Endothelial cell (in vitro differentiated cells): ENCODE data around the gene SLC8A1. TPM values are rescaled to one million over a fixed set of nuclear protein-coding genes. Genes with fewer than 3 reads are reported as not detected.

Experiments
- DNase-seq: peaks from one replicate; pipeline ENCODE4 v3.0.0; 2021; ENCODE audit warnings: low spot score
- H3K27ac Mint-ChIP-seq: one replicate; pipeline ENCODE4 v1.8.0; 2021; ENCODE audit warnings: mixed read lengths, inconsistent platforms; ENCODE audit not compliant: unreplicated experiment
- H3K27me3 Mint-ChIP-seq: one replicate; pipeline ENCODE4 v1.8.0; 2021; ENCODE audit warnings: mild to moderate bottlenecking, moderate library complexity, mixed read lengths, inconsistent platforms; ENCODE audit not compliant: unreplicated experiment
- H3K36me3 Mint-ChIP-seq: one replicate; pipeline ENCODE4 v1.8.0; 2021; ENCODE audit warnings: mild to moderate bottlenecking, low read depth, mixed read lengths, inconsistent platforms; ENCODE audit not compliant: unreplicated experiment
- H3K4me1 Mint-ChIP-seq: one replicate; pipeline ENCODE4 v1.8.0; 2021; ENCODE audit warnings: mild to moderate bottlenecking, mixed read lengths, inconsistent platforms; ENCODE audit not compliant: unreplicated experiment
- H3K4me3 Mint-ChIP-seq: one replicate; pipeline ENCODE4 v1.8.0; 2021; ENCODE audit warnings: mild to moderate bottlenecking, mixed read lengths, inconsistent platforms; ENCODE audit not compliant: unreplicated experiment
- H3K9me3 Mint-ChIP-seq: one replicate; pipeline ENCODE4 v1.8.0; 2021; ENCODE audit warnings: mixed read lengths, inconsistent platforms; ENCODE audit not compliant: unreplicated experiment
- total RNA-seq: library from RNA; stranded (reverse); fragmentation: NEBNext Ultra II Directional; extraction: Animal tissue kit (Norgen Biotek cat#: 25700); gene quantifications from one replicate; pipeline ENCODE4 v1.2.1, GENCODE V29; 2021; ENCODE audit not compliant: unreplicated experiment
- TF ChIP-seq, protein P1 (sequence below): fragments of 200-600 bp; sonication (generic); IDR thresholded peaks from one replicate; pipeline ENCODE4 v1.5.0; 2021; ENCODE audit warnings: antibody characterized with exemption; ENCODE audit not compliant: unreplicated experiment

Gene SLC8A1
- total RNA-seq, 1 donor from 2014 or later: 0.80 TPM

DNA sequence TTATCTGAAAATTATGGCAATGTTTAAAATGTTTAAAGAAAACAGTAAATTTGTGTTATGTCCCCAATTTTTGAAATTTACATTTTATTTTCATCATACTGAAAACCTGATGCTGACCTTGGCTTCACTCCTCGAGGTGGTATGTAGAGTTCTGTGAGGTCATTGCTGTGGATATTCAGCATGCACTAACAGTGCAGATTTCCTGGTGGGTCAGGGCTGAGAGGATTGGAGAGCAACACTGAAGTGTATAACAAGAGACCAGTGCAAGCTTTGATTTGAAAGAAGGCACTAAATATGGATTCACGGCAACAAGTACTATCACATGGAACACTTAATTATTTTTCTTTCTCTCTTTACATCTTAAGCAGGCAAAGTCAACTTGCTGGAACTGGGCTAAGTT is 134.1 kb downstream of the SLC8A1 start:
- H3K4me1 Mint-ChIP-seq: no peaks in the 10 kb centered on the region
- TF ChIP-seq, protein P1, sequence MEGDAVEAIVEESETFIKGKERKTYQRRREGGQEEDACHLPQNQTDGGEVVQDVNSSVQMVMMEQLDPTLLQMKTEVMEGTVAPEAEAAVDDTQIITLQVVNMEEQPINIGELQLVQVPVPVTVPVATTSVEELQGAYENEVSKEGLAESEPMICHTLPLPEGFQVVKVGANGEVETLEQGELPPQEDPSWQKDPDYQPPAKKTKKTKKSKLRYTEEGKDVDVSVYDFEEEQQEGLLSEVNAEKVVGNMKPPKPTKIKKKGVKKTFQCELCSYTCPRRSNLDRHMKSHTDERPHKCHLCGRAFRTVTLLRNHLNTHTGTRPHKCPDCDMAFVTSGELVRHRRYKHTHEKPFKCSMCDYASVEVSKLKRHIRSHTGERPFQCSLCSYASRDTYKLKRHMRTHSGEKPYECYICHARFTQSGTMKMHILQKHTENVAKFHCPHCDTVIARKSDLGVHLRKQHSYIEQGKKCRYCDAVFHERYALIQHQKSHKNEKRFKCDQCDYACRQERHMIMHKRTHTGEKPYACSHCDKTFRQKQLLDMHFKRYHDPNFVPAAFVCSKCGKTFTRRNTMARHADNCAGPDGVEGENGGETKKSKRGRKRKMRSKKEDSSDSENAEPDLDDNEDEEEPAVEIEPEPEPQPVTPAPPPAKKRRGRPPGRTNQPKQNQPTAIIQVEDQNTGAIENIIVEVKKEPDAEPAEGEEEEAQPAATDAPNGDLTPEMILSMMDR: no peak
- H3K27ac Mint-ChIP-seq: no peak overlapping the region

DNA sequence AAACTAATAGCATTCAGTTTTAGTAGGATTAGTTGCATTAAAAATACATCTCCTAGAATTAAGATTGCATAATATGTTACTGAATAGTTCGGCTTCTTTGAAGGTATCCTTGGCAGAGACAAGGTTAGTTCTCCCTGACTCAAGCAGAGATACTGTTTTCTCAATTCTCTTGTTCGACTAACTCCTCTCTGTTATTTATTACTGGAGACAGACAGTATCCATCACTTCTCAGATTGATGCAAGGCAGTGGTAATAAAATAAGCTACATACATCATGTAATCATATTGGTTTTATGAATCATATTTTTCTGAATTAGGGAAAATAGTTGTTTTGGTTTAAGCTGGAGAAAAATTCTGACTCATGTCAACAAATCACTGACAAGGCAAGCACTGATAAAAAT is 134.8 kb downstream of the SLC8A1 start:
- Mint-ChIP-seq H3K36me3 (no peaks in the 10 kb centered on the region), H3K27ac (no peak overlapping the region), H3K27me3 (no peaks in the 10 kb centered on the region), H3K4me1 (no peaks in the 10 kb centered on the region), H3K4me3 (no peak overlapping the region), H3K9me3 (no peaks in the 10 kb centered on the region)
- TF ChIP-seq, protein P1: no peak
- no peak for DNase-seq

More for the DNA sequence above, 134.1 kb downstream of the SLC8A1 start:
- DNase-seq: no peak
- Mint-ChIP-seq H3K4me3 (no peak overlapping the region), H3K9me3 (no peaks in the 10 kb centered on the region), H3K36me3 (no peaks in the 10 kb centered on the region), H3K27me3 (no peaks in the 10 kb centered on the region)

DNA sequence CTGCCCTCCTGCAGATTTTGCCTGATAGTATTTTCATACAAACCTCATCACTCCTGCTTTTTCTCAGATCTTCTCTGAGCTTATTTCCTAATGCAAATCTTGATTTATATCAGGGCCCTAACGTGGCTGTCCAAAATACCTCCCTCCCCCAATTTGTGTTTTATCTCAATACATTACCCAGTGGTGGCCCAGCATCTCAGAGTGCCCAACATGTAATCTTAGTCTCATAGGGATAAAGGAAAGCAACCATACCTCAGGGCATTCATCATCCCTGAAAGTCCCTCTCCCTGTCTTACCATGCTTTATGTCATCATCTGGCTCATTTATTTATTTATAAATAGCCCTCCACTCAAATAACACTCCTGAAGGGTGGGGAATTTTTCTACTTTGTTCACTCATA is 135.3 kb downstream of the SLC8A1 start:
- Mint-ChIP-seq H3K9me3 (no peaks in the 10 kb centered on the region), H3K4me1 (no peaks in the 10 kb centered on the region), H3K36me3 (no peaks in the 10 kb centered on the region), H3K4me3 (no peak overlapping the region), H3K27ac (no peak overlapping the region), H3K27me3 (no peaks in the 10 kb centered on the region)
- no peak for DNase-seq
- TF ChIP-seq, protein P1: no peak

DNA sequence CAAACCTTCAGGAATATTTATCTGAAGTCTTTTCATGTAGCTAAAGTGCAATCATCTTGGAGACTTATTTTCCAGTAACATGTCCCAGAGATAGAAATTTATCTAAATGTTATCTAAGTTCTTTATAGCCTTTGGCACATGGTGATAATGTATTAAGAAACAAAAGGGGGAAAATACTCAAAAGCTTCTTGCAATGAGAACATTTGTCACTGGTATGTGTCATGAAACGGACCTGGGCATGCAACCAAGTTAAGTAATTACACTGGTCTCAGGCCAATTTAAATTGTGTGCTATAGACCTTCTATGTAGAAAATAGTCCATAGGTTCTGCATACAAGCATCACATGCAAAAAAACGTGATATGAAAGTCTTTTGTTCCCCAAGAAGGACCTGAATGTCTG is 136.2 kb downstream of the SLC8A1 start:
- Mint-ChIP-seq H3K27me3 (no peaks in the 10 kb centered on the region), H3K9me3 (no peaks in the 10 kb centered on the region), H3K4me3 (no peak overlapping the region), H3K27ac (no peak overlapping the region), H3K36me3 (no peaks in the 10 kb centered on the region), H3K4me1 (no peaks in the 10 kb centered on the region)
- no peak for DNase-seq
- TF ChIP-seq, protein P1: no peak

DNA sequence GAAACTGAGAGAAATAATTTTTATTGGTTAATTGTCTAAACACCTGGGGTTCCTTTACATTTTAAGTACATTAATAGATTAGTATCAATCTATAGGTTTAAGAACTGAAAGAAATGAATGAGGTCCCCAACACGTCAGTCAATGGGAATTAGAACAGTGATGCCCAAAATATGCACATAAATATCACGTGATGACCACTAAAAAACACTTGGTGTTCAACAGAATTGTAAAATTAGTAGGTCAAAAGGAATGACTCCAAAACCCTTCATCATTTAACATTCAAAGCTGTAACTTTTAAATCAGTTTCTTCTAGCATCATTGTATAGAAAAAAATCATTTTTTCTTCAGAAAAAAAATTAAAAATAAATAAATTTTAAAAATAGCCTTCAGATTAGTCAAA is 140.9 kb downstream of the SLC8A1 start:
- H3K36me3 Mint-ChIP-seq: no peaks in the 10 kb centered on the region
- H3K4me1 Mint-ChIP-seq: no peaks in the 10 kb centered on the region
- H3K27me3 Mint-ChIP-seq: no peaks in the 10 kb centered on the region
- no peak for DNase-seq
- H3K9me3 Mint-ChIP-seq: no peaks in the 10 kb centered on the region
- H3K27ac Mint-ChIP-seq: no peak overlapping the region
- TF ChIP-seq, protein P1: no peak
- no peak overlapping the region for H3K4me3 Mint-ChIP-seq
